HG02973 (cell line): ENCODE measurements around the gene C6orf47.
A peak's percentile ranks its signal among the peaks of the same experiment; 100 is the strongest.

Experiments
- ATAC-seq: cut with Tn5 transposase; IDR thresholded peaks from one replicate; pipeline ENCODE4 v1.9.1; 2021; ENCODE audit warnings: moderate library complexity; ENCODE audit not compliant: unreplicated experiment

Gene C6orf47

GRCh38 chr6:31639043-31639442 lies 21.5 kb downstream of the C6orf47 start:
- no peak for ATAC-seq

DNA sequence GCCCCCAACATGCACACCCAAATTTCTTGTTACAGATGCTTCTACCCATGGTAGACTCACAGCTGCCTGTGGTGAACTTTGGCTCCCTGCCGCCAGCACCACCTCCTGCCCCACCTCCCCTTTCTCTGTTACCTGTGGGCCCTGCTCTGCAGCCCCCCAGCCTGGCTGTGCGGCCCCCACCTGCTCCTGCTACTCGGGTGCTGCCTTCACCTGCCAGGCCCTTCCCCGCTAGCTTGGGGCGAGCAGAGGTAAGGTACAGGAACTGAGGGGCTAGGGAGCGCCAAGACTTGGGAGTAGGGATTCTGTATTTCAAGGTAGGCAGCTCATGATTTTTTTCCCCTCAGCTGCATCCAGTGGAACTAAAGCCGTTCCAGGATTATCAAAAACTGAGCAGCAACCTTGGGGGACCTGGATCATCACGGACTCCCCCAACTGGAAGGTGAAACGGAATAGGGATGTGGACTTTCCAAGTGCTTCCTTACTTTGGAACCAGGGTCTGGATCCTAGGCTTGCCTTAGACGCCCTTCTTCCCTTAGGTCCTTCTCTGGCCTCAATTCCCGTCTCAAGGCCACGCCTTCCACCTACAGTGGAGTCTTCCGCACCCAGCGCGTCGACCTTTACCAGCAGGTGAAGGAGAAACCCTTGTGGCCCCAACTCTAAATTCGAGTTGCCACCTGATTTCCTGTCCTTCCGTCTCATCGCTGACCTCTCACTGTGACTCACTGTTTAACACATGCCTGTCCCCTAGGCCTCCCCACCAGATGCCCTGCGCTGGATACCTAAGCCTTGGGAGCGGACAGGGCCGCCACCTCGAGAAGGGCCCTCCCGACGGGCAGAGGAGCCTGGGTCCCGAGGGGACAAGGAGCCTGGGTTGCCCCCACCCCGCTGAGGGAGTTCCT lies 23.6 kb downstream of the C6orf47 start:
- ATAC-seq, result no peak

DNA sequence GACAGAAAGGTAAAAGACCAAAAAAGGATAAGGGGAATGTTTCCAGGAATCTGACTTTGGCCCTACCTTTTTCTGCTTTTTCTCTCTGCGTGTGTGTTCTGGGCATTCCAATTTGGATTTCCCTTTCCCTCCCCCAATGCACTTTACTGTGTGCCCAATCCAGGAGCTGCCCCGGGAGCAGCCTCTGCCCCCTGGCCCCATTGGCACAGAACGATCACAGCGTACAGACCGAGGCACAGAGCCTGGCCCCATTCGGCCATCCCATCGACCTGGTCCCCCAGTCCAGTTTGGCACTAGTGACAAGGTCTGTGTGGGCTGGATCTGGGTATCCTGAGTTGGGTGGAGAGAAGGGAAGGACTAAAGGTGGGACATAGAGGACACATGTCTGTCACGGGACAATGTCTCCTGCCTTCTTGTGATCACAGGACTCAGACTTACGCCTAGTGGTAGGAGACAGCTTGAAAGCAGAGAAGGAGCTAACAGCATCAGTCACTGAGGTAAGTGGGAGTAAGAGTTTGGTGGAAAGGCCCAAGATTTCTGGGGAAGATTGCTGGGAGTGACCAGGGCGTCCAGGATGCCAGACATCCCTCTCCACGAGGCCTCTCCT lies 25.5 kb downstream of the C6orf47 start:
- no peak for ATAC-seq

- ATAC-seq, result no peak
These were observed 26.4 kb downstream of the C6orf47 start for GRCh38 chr6:31634131-31634530.

DNA sequence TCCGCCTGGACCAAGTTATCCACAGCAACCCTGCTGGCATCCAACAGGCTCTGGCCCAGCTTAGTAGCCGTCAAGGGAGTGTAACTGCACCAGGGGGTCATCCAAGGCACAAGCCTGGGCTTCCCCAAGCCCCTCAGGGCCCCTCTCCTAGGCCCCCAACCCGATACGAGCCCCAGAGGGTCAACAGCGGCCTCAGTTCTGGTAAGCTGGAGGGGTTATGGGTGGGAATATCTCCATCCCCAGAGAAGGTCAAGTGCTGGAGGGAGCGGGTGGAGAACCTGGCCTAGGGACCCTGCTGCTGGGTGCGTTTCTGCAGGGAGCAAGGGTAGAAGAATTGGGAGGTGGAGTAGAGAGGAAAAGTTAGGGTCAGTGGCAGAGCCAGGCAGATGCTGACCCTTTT lies 27.1 kb downstream of the C6orf47 start:
- no peak for ATAC-seq

DNA sequence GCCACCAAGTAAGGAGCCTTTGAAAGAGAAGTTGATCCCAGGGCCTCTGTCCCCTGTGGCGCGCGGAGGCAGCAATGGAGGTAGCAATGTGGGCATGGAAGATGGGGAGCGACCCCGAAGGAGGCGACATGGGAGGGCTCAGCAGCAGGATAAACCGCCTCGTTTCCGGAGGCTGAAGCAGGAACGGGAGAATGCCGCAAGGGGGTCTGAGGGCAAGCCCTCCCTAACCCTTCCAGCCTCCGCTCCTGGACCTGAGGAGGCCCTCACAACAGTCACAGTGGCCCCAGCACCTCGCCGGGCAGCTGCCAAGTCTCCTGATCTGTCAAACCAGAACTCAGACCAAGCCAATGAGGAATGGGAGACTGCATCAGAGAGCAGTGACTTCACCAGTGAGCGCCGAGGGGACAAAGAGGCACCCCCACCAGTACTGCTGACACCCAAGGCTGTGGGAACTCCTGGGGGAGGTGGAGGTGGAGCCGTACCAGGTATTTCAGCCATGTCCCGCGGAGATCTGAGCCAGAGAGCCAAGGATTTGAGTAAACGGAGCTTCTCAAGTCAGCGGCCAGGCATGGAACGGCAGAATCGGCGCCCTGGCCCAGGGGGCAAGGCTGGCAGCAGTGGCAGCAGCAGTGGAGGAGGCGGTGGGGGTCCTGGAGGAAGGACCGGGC lies 28.2 kb downstream of the C6orf47 start:
- ATAC-seq, result no peak

DNA sequence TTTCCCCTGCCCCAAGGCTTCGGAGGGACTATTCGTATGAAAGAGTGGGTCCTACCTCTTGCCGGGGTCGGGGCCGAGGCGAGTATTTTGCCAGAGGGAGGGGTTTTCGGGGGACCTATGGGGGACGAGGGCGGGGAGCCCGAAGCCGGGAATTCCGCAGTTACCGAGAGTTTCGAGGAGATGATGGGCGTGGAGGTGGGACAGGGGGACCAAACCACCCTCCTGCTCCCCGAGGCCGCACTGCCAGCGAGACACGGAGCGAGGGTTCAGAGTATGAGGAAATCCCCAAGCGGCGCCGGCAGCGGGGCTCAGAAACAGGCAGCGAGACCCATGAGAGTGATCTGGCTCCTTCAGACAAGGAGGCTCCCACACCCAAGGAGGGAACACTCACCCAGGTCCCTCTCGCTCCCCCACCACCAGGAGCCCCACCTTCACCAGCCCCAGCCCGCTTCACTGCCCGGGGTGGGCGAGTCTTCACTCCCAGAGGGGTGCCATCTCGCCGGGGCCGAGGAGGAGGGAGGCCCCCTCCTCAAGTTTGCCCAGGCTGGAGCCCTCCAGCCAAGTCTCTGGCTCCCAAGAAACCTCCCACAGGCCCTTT lies 28.8 kb downstream of the C6orf47 start:
- ATAC-seq, result no peak

- no peak for ATAC-seq
These were observed 29.4 kb downstream of the C6orf47 start for GRCh38 chr6:31631209-31631608.

- ATAC-seq, result no peak
These were observed 30.2 kb downstream of the C6orf47 start for GRCh38 chr6:31630177-31630934.

DNA sequence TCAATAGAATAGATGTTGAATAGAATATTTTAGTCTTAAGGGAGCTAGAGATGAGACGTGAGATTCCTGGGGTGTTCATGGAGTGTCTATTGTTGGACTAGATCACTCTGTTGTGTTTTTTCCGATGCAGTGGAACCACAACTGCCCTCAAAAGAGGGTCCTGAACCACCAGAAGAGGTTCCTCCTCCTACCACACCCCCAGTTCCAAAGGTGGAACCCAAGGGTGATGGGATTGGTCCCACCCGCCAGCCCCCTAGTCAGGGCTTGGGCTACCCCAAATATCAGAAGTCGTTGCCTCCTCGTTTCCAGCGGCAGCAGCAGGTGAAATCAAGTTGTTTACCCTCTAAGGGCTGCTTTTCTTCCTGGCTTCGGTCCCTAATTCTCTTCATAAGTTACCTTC lies 31.6 kb downstream of the C6orf47 start:
- no peak for ATAC-seq

- no peak for ATAC-seq
These were observed 32.8 kb downstream of the C6orf47 start for GRCh38 chr6:31627690-31628287.

DNA sequence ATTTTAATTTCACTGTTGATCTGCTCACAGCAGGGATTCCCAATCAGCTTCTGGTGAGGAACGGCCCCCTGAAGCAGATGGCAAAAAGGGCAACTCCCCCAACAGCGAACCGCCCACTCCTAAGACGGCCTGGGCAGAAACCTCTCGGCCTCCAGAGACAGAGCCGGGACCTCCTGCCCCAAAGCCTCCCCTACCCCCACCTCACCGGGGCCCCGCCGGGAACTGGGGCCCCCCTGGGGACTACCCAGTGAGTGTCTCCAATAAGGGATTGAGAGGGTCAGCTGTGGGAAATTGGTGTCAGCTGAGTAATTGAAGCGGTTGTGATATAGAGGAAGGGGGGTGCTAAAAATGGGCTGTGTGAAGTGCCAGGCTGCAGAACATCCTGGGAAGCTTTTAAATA lies 33.6 kb downstream of the C6orf47 start:
- ATAC-seq, result no peak

GRCh38 chr6:31624070-31624469 lies 36.5 kb downstream of the C6orf47 start:
- ATAC-seq, result no peak

- ATAC-seq, result no peak
These were observed 37.9 kb downstream of the C6orf47 start for GRCh38 chr6:31622684-31623091.

GRCh38 chr6:31621991-31622390 lies 38.6 kb downstream of the C6orf47 start:
- ATAC-seq, result no peak

DNA sequence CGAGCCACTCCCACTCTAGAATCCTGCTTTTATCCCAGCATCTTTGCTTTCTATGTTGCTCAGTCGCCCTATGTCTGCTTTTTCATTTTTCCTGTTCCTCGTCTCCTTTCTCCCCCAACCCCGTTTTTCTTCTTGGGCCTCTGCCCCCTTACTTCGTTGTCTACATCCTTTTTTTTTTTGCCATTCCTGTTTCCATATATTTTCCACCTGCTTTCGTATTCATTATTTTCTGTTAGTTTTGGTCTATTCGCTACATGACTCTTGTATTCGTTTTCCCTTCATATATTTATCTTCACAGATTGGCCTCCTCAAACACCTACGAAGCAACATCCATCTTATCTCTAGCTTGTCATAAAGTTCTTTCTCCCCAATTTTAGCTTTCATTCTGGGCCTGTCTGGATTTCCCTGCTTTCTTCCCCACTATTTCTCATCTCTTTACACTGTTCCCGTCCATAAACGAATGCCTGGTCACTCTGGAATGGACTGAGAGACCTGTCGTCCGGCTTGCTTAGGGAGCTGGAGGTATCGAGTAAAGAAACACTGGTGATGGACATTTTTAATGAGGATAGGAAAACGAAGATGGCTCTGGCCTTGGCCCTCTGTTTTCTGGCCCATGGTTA lies 39.1 kb downstream of the C6orf47 start:
- no peak for ATAC-seq

- ATAC-seq, result peak; percentile 47
These were observed 39.8 kb downstream of the C6orf47 start, which contains the start of gene PRRC2A for GRCh38 chr6:31620586-31621319. TSS of gene PRRC2A (plus strand) at chr6:31620715. CDS start at chr6:31622790, 2,075 bp downstream.

- ATAC-seq, result peak; percentile 64
These were observed 40.6 kb downstream of the C6orf47 start for GRCh38 chr6:31619805-31620585.
